Measurements from ENCODE around the gene MTM1.
A peak's percentile ranks its signal among the peaks of the same experiment; 100 is the strongest.

The MTM1 gene

DNA sequence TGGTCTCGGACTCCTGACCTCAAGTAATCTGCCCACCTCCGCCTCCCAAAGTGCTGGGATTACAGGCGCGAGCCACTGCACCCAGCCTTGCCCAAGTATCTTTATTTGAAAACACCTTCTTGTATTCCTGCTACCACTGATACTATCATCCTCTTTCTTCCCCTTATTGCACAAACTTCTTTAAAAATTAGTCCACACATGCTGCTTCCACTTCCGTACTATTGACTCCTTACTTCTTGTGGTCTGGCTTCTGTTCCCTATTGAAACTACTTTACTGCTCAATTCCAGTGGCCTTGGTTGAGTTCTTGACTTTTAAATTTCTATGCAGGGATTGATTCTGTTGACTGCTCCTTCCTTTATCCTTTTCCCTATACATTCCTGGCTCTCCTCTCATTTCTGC lies 38.8 kb downstream of the MTM1 start:
- DNase-seq, result no peak

GRCh38 chrX:150610043-150610442 lies 41.6 kb downstream of the MTM1 start:
- DNase-seq, result no peak

DNA sequence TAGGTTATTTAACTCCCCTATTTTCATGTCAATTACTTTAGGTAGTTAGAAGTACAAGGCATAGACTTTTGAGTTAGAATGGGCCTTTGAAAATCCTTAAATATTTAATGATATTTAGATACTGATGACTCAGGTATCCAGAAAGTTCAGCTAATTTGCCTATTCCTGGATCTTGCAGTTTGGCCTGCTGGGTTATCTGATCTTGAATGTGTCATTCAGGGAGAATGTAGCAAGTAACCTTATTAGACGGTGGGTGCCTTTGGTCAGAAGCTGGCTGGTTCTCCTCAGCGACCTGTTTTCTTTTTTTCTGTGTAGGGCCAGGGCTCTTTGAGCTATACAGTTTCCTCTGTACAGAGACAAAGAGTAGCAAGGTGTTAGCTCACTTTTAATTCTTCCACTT lies 42.0 kb downstream of the MTM1 start:
- no peak for DNase-seq

DNA sequence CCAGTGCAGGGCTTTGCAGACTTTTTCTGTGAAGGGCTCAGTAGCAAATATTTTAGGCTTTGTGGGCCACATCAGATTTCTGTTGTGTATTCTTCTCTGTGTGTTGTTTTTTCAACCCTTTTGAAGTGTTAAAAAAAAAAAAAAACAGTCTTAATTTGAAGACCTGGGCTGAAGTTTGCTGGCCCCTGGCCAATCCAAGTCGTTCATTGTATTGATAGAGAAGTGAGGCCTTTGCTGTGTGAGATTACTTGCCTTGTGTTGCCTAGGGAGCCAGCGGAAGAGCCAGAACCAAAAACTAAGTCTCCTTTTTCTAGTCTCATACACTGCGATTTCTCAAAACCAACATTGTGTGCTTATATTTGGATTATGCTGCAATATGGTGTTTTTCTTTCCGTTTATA lies 46.9 kb downstream of the MTM1 start:
- DNase-seq, result no peak

DNA sequence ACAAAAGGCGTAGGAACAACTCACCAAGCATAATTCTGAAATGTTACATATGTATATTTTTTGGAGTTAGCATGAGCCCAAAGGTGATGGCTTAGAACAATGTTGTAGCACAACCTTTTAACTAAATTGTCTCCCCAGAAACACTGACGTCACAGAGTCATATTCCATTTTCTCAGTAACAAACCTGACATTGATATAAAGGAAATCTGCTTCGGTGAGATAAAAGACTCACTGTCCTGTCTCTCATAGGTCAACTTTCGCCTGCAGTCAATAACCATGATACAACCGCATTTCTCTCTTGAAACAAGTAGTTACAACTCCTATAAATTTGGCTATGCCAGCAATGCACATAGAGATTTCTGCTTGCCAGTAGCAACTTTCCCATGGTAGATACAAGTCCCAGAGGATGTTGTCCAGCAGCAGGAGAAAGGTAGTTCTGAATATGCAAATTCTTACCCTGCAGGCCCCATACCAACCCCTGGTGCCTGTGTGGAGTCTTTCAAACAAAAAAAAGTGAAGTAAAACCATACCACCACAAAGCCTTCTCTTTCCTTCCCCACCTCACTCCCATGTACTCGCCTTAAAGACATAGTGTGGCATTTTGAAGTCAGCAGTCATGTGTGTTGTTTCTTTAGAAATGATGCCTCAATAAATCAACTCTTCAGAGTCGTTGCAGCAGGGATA lies 47.9 kb downstream of the MTM1 start:
- DNase-seq, result no peak

DNA sequence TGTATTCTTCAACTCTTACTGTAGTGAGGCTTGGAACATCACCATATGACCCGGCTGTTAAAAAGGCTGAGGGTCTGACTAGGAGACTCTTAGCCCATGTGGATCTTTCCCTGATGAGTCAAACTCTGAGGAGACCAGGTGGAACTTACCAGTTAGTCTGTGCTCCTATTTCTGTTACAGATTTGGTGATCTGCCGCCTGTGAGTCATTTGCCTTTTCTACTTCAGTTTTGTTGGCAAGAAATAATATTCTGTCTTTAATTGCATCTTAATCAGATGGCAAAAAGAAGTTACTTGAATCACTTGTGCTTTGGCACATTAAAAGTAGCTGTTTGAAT lies 48.4 kb downstream of the MTM1 start:
- no peak for DNase-seq

GRCh38 chrX:150621652-150622051 lies 53.2 kb downstream of the MTM1 start:
- DNase-seq, result no peak

DNA sequence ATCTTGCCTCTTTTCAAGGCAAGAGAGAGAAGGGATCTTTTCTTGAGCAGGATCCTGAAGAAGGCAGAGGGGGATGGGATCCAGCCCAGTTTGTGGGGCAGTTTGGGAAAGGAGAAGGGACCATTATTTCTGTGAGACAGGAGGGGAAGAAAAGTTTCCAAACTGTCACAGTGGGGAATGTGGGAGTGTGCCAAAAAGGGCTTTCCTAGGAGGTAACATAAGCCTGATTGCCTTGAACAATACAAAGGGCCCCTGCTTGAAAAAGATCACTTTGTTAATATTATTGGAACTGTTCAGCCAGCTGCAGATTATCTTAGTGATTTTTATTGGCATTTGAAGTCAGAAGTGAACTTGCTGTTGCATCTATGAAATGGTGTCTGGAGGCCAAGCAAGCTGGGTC lies 55.2 kb downstream of the MTM1 start:
- no peak for DNase-seq

DNA sequence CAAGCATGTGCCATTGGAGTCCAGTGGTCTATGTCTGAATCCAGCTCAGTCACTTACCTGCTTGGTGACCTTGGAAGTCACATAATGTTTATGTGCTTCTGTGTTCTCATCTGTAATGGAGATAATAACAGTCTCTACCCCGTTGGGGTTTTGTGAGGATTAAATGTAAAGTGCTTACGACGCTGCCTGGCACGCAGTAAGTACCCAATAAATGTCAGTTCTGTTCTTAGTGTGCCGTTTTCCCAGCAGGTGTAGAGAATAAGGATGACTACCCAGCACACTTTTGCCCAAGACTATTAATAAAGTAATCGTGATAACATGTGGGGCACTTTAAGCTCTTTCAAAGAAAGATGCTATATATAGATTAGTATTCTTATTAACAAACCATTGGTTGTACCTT lies 56.7 kb downstream of the MTM1 start:
- no peak for DNase-seq

GRCh38 chrX:150625875-150626274 lies 57.5 kb downstream of the MTM1 start:
- no peak for DNase-seq

DNA sequence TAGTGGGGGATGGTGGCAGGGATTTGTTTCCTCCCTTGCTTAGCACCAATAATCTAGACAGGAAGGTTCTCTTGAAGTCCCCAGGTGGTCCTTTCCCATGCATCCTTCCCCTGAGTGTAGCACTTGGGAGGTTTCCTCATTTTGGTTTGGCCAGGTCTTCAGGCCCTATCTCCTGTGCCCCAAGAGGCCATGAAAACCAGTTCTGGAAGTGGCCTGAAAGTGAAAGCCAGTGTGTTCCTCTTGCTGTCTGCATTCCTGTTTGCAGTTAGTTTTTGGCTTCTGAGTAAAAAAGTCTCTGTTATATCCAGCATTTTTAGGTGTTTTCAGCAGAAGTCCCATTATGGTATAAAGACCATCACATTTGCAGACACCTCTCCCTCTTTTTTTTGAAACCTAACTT lies 59.5 kb downstream of the MTM1 start:
- DNase-seq, result no peak

- DNase-seq, result no peak
Observed at GRCh38 chrX:150635952-150636351, 67.5 kb downstream of the MTM1 start.

GRCh38 chrX:150642423-150642822 lies 74.0 kb downstream of the MTM1 start:
- no peak for DNase-seq

GRCh38 chrX:150643271-150643670 lies 74.8 kb downstream of the MTM1 start:
- DNase-seq, result no peak

- DNase-seq, result no peak
Observed at GRCh38 chrX:150643958-150644357, 75.5 kb downstream of the MTM1 start.

DNA sequence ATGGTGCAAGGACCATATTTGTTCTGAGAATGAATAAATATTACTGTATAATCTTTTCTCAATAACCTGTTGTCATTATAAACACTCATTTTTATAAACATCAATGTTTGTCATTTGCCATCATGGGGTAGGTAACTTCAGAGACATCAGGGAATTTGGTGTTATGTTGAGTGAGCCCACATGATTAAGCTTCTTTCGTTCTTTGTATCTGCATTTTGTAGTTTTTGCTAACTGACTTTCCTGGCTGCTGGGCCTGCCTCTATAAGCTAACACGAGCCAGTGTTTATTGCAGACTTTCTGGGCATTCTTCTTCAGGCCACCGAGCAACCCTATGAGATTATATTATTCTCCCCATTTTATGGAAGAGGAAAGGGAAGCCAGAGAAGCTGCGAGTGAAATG lies 76.0 kb downstream of the MTM1 start:
- DNase-seq, result no peak

GRCh38 chrX:150647331-150647730 lies 78.9 kb downstream of the MTM1 start:
- DNase-seq, result no peak

GRCh38 chrX:150648296-150648940 lies 80.0 kb downstream of the MTM1 start:
- no peak for DNase-seq

- DNase-seq, result no peak
Observed at GRCh38 chrX:150649096-150649870, 80.9 kb downstream of the MTM1 start.

DNA sequence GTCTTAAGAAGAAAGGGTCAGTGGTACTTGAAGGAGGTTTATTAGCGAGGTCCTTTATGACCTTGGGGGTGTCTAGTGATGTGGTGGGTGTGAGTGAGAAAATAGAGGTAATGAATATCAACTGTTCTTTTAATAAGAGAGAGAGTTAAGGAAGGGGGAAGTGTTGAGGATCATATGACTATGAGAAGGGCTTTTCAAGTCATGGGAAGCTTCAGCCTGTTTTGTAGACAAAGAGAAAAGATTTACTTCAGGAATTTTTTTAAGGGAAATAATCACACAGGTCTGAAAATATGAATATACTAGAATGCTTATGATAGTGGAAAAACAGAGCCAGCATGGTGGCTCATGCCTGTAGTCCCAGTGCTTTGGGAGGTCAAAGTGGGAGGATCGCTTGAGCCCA lies 83.5 kb downstream of the MTM1 start:
- DNase-seq, result no peak

DNA sequence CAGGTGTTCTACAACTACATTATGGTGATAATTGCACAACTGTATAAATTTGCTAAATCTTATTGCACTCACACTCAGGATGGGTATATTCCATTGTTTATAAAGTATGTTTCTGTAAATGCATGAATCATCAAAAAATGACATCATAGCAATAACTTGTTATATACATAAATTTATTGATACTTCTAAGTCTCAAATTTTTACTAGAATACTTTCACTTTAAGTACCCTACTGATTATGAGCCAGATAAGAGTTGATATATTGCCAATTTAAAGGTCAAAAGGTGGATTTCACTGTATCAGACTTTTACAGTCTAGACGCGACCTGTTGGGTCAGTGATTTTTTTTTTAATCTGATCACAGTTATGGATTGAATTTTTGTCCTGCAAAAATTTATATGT lies 87.4 kb downstream of the MTM1 start:
- no peak for DNase-seq

GRCh38 chrX:150663073-150663472 lies 94.7 kb downstream of the MTM1 start:
- peak; percentile 79 for DNase-seq

GRCh38 chrX:150664290-150664689 lies 95.9 kb downstream of the MTM1 start:
- peak; percentile 55 for DNase-seq

DNA sequence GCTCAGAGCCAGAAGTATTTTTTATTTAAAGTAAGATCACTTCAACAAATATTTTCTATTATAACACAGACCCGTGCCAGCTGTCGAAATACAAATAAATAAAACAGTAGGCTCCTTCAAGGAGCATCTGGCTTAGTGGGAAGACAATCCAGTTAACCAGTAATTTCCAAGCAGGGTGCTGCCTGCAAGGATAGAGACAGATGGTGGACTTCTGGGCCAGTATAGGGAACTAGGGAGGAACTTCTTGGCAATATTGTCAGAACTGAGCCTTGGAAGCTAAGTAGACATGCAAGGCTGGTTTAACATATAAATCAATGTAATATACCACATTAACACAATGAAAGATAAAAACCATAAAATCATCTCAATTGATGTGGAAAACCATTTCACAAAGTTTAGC lies 107.8 kb downstream of the MTM1 start:
- no peak for DNase-seq

All from NCI-H1436 (cell line).